ENCODE measurements around the gene FIBCD1.

GRCh38 chr9:130939405-130940026 is 469 bp upstream of the FIBCD1 start:
- TF ChIP-seq NR2C2 (CRISPR knock-in tag; IDR thresholded peaks at IDR 0.05) (no peak), MAX (CRISPR knock-in tag; IDR thresholded peaks at IDR 0.05) (peak; percentile 34; the same call in 1 of the 2 replicates), AR (CRISPR knock-in tag; IDR thresholded peaks at IDR 0.05) (no peak), ESRRA (CRISPR knock-in tag; IDR thresholded peaks at IDR 0.05; ENCODE audit: borderline replicate concordance) (no peak), FOXK1 (CRISPR knock-in tag; IDR thresholded peaks at IDR 0.05) (no peak), CTCF (IDR thresholded peaks at IDR 0.05) (peak; percentile 23; the same call in 1 of the 2 replicates)
